ENCODE results near the gene MEGF8.
A peak's percentile ranks its signal among the peaks of the same experiment; 100 is the strongest.

The MEGF8 gene

GRCh38 chr19:42422092-42422900 lies 96.9 kb downstream of the MEGF8 start:
- H3K4me3 ChIP-seq (ENCODE audit: low read depth, low read length): peak overlapping the region; percentile 91
- TF ChIP-seq, protein P1, sequence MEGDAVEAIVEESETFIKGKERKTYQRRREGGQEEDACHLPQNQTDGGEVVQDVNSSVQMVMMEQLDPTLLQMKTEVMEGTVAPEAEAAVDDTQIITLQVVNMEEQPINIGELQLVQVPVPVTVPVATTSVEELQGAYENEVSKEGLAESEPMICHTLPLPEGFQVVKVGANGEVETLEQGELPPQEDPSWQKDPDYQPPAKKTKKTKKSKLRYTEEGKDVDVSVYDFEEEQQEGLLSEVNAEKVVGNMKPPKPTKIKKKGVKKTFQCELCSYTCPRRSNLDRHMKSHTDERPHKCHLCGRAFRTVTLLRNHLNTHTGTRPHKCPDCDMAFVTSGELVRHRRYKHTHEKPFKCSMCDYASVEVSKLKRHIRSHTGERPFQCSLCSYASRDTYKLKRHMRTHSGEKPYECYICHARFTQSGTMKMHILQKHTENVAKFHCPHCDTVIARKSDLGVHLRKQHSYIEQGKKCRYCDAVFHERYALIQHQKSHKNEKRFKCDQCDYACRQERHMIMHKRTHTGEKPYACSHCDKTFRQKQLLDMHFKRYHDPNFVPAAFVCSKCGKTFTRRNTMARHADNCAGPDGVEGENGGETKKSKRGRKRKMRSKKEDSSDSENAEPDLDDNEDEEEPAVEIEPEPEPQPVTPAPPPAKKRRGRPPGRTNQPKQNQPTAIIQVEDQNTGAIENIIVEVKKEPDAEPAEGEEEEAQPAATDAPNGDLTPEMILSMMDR (IDR thresholded peaks at IDR 0.05; ENCODE audit: insufficient read depth, low read depth, low read length, missing control alignments): no peak
- peak; percentile 42 for DNase-seq (ENCODE audit: low read depth)

GRCh38 chr19:42422901-42423461 lies 97.5 kb downstream of the MEGF8 start:
- H3K4me3 ChIP-seq (ENCODE audit: low read depth, low read length): peak overlapping the region; percentile 91
- TF ChIP-seq, protein P1 (IDR thresholded peaks at IDR 0.05; ENCODE audit: insufficient read depth, low read depth, low read length, missing control alignments): no peak
- peak; percentile 73 for DNase-seq (ENCODE audit: low read depth)

- DNase-seq (ENCODE audit: low read depth): peak; percentile 96
Observed at GRCh38 chr19:42423462-42424344, 98.3 kb downstream of the MEGF8 start.

GRCh38 chr19:42424345-42424707 lies 98.9 kb downstream of the MEGF8 start:
- no peak overlapping the region for H3K4me3 ChIP-seq (ENCODE audit: low read depth, low read length)
- no peak for DNase-seq (ENCODE audit: low read depth)
- TF ChIP-seq, protein P1 (IDR thresholded peaks at IDR 0.05; ENCODE audit: insufficient read depth, low read depth, low read length, missing control alignments): no peak

More at GRCh38 chr19:42423462-42424344, 98.3 kb downstream of the MEGF8 start:
- peak overlapping the region; percentile 91 for H3K4me3 ChIP-seq (ENCODE audit: low read depth, low read length)
- TF ChIP-seq, protein P1 (IDR thresholded peaks at IDR 0.05; ENCODE audit: insufficient read depth, low read depth, low read length, missing control alignments): no peak

DNA sequence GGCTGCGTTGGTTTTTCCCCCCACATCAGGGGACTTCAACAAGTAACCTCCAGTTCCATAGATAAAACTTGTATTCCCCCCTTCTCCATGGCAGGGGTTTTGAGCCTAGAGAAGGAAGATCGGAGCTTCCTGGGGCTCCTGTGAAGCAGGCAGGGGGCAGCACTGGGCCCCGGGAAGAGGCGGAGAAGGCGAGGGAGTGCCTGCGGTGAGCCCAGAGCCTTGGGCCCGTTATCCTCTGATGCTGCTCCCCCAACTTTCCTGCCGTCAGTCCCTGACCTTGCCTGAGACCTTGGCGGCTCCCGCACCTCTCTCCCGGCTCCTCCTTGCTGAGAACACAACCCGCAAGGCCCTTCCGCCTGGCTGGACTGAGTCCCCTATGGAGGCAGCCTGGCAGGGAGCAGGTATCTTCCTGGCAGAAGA lies 99.3 kb downstream of the MEGF8 start:
- TF ChIP-seq, protein P1 (IDR thresholded peaks at IDR 0.05; ENCODE audit: insufficient read depth, low read depth, low read length, missing control alignments): no peak
- no peak for DNase-seq (ENCODE audit: low read depth)
- H3K4me3 ChIP-seq (ENCODE audit: low read depth, low read length): no peak overlapping the region

GRCh38 chr19:42426643-42427042 lies 101.2 kb downstream of the MEGF8 start:
- no peak for DNase-seq (ENCODE audit: low read depth)
- TF ChIP-seq, protein P1 (IDR thresholded peaks at IDR 0.05; ENCODE audit: insufficient read depth, low read depth, low read length, missing control alignments): no peak

More at GRCh38 chr19:42426643-42427042, 101.2 kb downstream of the MEGF8 start:
- H3K4me3 ChIP-seq (ENCODE audit: low read depth, low read length): no peak overlapping the region
